Nephron (organoid): ENCODE measurements around the gene IL4.

ENCODE experiments used
- H3K27ac Mint-ChIP-seq, 3 experiments: 2 replicates each; pipeline ENCODE4 v1.8.0; 2020; ENCODE audit warnings: mixed read lengths in 3 of 3, mild to moderate bottlenecking in 2 of 3, moderate library complexity in 1 of 3
- H3K27me3 Mint-ChIP-seq: 2 replicates; pipeline ENCODE4 v1.8.0; 2021; ENCODE audit warnings: low read depth, mild to moderate bottlenecking, moderate library complexity, mixed read lengths
- H3K36me3 Mint-ChIP-seq: 2 replicates; pipeline ENCODE4 v1.8.0; 2020; ENCODE audit warnings: low read depth, mixed read lengths
- H3K4me1 Mint-ChIP-seq: 2 replicates; pipeline ENCODE4 v1.8.0; 2020; ENCODE audit warnings: mixed read lengths
- H3K4me3 Mint-ChIP-seq, 3 experiments: 2 replicates each; pipeline ENCODE4 v1.8.0; 2020; ENCODE audit warnings: mild to moderate bottlenecking in 3 of 3, mixed read lengths in 3 of 3, moderate library complexity in 2 of 3
- H3K9me3 Mint-ChIP-seq: 2 replicates; pipeline ENCODE4 v1.8.0; 2020; ENCODE audit warnings: mixed read lengths
- TF ChIP-seq, protein P1 (sequence below), 3 experiments: fragments of 200-600 bp; sonication (generic); IDR thresholded peaks; one replicate each; pipeline ENCODE4 v1.5.0; 2021; ENCODE audit warnings: antibody characterized with exemption in 3 of 3; ENCODE audit not compliant: unreplicated experiment in 3 of 3

Gene IL4

DNA sequence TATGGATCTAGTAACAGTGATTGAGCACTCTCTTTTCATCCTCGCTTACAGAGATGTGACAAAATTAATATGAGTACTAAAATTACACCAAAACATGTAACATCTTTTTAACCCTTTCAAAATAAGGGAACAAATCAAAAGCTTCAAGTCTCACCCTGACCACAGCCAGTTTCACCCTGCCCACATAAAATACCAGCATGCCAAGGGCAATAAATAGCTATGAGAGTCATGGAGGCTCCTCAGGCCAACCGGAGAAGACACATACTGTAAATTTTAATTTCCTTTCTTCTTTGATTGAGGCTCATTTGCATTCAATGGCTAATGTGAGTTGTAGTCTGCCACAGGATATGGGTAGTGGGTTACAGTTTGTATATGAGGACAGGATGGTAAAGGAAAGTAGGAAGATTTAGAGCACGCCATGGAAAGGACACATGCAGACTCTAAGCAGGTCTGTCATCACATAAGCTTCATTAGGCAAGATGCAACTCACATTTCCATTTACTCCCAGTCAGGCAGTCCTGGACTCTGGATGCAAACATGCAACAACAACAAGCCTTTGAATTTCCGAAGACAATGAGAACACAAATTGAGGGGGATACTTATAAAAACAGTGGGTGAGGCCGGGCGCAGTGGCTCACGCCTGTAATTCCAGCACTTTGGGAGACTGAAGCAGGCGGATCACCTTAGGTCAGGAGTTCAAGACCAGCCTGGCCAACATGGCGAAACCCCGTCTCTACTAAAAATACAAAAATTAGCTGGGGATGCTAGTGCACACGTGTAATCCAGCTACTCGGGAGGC, 11.3 kb downstream of the IL4 start:
- H3K9me3 Mint-ChIP-seq = no peaks in the 10 kb centered on the region
- H3K36me3 Mint-ChIP-seq = peaks cover 8% of the 10 kb centered on the region
- H3K4me3 Mint-ChIP-seq = no peak overlapping the region
- H3K27ac Mint-ChIP-seq = no peak overlapping the region
- H3K27me3 Mint-ChIP-seq = no peaks in the 10 kb centered on the region
- TF ChIP-seq, protein P1, sequence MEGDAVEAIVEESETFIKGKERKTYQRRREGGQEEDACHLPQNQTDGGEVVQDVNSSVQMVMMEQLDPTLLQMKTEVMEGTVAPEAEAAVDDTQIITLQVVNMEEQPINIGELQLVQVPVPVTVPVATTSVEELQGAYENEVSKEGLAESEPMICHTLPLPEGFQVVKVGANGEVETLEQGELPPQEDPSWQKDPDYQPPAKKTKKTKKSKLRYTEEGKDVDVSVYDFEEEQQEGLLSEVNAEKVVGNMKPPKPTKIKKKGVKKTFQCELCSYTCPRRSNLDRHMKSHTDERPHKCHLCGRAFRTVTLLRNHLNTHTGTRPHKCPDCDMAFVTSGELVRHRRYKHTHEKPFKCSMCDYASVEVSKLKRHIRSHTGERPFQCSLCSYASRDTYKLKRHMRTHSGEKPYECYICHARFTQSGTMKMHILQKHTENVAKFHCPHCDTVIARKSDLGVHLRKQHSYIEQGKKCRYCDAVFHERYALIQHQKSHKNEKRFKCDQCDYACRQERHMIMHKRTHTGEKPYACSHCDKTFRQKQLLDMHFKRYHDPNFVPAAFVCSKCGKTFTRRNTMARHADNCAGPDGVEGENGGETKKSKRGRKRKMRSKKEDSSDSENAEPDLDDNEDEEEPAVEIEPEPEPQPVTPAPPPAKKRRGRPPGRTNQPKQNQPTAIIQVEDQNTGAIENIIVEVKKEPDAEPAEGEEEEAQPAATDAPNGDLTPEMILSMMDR (IDR thresholded peaks at IDR 0.05; ENCODE audit: unreplicated experiment in 3 of 3) = no peak
- no peaks in the 10 kb centered on the region for H3K4me1 Mint-ChIP-seq

DNA sequence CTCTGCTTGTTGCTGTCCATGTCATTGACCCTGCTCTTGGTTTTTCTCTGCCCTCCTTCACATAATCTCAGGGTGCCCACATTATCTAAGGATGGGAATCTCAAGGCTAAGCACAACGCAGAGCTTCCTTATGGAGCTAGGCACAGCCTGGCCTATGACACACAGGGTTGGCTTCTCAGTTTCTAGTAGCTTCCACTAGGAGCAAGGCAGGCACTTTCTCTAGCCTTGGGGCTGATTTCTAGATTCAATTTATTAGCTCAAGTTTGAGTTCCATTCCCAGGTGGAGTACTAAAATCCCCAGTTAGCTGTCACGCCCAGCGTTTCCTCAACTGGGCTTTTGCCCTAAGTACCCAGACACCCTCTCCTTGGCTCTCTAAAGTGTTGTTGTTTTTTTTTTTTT, 12.4 kb downstream of the IL4 start:
- no peaks in the 10 kb centered on the region for H3K4me1 Mint-ChIP-seq
- TF ChIP-seq, protein P1 (IDR thresholded peaks at IDR 0.05; ENCODE audit: unreplicated experiment in 3 of 3) = no peak
- peaks cover 8% of the 10 kb centered on the region for H3K36me3 Mint-ChIP-seq
- no peaks in the 10 kb centered on the region for H3K27me3 Mint-ChIP-seq
- no peaks in the 10 kb centered on the region for H3K9me3 Mint-ChIP-seq
- no peak overlapping the region for H3K27ac Mint-ChIP-seq
- H3K4me3 Mint-ChIP-seq = no peak overlapping the region

DNA sequence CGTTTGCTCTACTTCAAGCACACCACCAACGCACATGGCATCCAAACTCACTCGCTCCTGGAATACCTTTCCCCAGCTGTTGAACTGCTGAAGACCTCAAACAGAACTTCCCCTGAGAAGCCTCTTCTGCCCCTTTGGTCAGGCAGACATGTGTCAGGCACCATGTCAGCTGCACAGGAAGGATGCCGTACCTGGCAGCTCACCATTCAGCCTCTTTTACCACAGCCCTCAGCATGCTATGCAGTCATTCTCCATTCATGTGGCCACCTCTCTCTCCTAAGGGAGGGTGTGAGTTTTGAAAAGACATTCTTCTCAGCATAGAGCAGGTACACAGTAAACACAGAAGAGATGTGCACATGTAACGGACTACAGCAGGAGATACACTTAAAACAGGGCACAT, 14.2 kb downstream of the IL4 start:
- H3K27me3 Mint-ChIP-seq = no peaks in the 10 kb centered on the region
- H3K4me1 Mint-ChIP-seq = no peaks in the 10 kb centered on the region
- H3K36me3 Mint-ChIP-seq = peaks cover 15% of the 10 kb centered on the region
- H3K27ac Mint-ChIP-seq = no peak overlapping the region
- H3K9me3 Mint-ChIP-seq = no peaks in the 10 kb centered on the region
- no peak overlapping the region for H3K4me3 Mint-ChIP-seq
- TF ChIP-seq, protein P1 (IDR thresholded peaks at IDR 0.05; ENCODE audit: unreplicated experiment in 3 of 3) = no peak

DNA sequence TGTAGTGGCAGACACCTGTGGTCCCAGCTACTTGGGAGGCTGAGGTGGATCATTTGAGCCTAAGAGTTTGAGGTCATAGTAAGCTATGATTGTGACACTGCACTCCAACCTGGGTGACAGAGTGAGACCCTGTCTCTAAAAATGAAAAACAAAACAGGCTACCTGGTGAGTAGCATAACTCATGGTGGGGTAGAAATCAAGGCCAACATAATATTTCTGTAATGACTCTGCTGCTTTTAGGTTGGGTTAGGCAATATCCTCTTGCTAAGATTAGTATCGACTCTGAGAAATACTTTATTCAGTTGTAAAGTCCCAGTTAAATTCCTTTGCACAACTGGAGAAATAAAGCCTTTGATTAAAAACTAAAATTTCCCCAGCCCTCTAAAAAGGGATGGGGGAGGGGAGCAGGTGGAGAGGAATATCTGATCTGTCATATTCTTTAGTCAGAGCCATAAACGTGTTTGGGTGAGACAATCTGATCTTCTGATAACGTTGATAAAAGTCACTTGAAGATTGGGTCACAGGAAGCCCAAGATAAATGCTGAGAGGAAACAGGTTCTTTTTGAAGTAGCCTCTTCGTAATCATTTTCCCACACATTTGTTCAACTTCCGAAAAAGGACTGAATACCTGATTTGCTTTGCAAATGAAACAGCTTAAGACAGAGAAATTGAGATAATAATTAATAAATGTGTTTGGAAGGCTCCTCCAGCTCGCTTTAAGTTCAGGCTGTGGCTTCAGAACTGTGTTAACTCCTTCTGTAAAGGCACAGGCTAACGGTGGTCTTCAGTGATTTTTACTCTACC, 14.9 kb downstream of the IL4 start:
- TF ChIP-seq, protein P1 (IDR thresholded peaks at IDR 0.05; ENCODE audit: unreplicated experiment in 3 of 3) = no peak
- Mint-ChIP-seq H3K9me3 (no peaks in the 10 kb centered on the region), H3K27me3 (no peaks in the 10 kb centered on the region), H3K27ac (no peak overlapping the region), H3K4me3 (no peak overlapping the region), H3K4me1 (no peaks in the 10 kb centered on the region), H3K36me3 (peaks cover 15% of the 10 kb centered on the region)

DNA sequence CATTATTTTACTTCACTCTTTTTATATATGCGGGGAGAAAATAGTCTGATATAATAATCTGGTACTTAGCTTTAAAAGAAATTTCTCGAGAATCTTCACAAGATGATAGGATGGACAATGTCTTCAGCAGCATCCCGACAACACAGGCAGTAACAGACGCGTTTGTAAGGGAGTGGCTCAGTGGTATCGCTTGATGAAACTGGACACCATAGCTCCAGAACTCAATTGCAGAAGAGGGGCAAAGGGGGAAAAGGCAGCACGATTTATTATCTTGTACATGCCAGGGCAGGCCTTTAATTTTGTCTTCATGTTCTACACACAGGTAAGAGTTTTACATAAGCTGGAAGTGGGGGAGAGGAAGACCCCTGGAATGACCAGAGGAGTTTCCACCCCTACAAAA, 15.7 kb downstream of the IL4 start:
- H3K4me1 Mint-ChIP-seq = no peaks in the 10 kb centered on the region
- TF ChIP-seq, protein P1 (IDR thresholded peaks at IDR 0.05; ENCODE audit: unreplicated experiment in 3 of 3) = no peak

More for the DNA sequence above, 15.7 kb downstream of the IL4 start:
- Mint-ChIP-seq H3K27ac (no peak overlapping the region), H3K4me3 (no peak overlapping the region), H3K9me3 (no peaks in the 10 kb centered on the region), H3K27me3 (no peaks in the 10 kb centered on the region), H3K36me3 (peaks cover 15% of the 10 kb centered on the region)
